ENCODE data around the gene CLEC4G. TPM values are rescaled to one million over a fixed set of nuclear protein-coding genes. Genes with fewer than 3 reads are reported as not detected.

Gene CLEC4G
- total and polyA plus RNA-seq, 5 experiments from 2014 or later = not detected

GRCh38 chr19:7744871-7745650, 13.2 kb upstream of the CLEC4G start:
- Mint-ChIP-seq H3K27me3 (peaks cover 0 to 14% (median 3%) of the 10 kb centered on the region in 5 donors), H3K4me3 (no peak overlapping the region), H3K27ac (peak overlapping the region in 2 of 10 donors; percentile 19 to 62), H3K9me3 (peaks cover 0 to 5% (median 0%) of the 10 kb centered on the region in 9 donors), H3K4me1 (peaks cover 0 to 30% (median 6%) of the 10 kb centered on the region in 4 donors), H3K36me3 (no peaks in the 10 kb centered on the region)
- DNase-seq = no peak
- POLR2A ChIA-PET = interaction anchor here (0.5 to 1.2 kb wide), 3 partner anchors 14 to 69 kb away, joined by 3 to 4 read pairs (median 3); no protein-coding TSS in a partner anchor
- ATAC-seq = no peak

- peak overlapping the region in 2 of 10 donors; percentile 45 to 62 for H3K27ac Mint-ChIP-seq
- H3K4me1 Mint-ChIP-seq = peaks cover 0 to 30% (median 6%) of the 10 kb centered on the region in 4 donors
- peaks cover 0 to 5% (median 0%) of the 10 kb centered on the region in 9 donors for H3K9me3 Mint-ChIP-seq
- H3K4me3 Mint-ChIP-seq = no peak overlapping the region
- DNase-seq (no peak), ATAC-seq (no peak)
- POLR2A ChIA-PET = interaction anchor here (1.2 kb wide), 1 partner anchor 58 kb away, joined by 3 read pairs; no protein-coding TSS in a partner anchor
- peaks cover 0 to 13% (median 3%) of the 10 kb centered on the region in 5 donors for H3K27me3 Mint-ChIP-seq
- no peaks in the 10 kb centered on the region for H3K36me3 Mint-ChIP-seq
These were observed 12.4 kb upstream of the CLEC4G start for GRCh38 chr19:7744199-7744786.

- Mint-ChIP-seq H3K27ac (peak overlapping the region in 1 of 10 donors; percentile 65), H3K27me3 (peaks cover 0 to 13% (median 3%) of the 10 kb centered on the region in 5 donors), H3K36me3 (no peaks in the 10 kb centered on the region), H3K4me3 (peak overlapping the region in 1 of 10 donors; percentile 51), H3K4me1 (peaks cover 0 to 27% (median 8%) of the 10 kb centered on the region in 4 donors), H3K9me3 (peaks cover 0 to 5% (median 0%) of the 10 kb centered on the region in 9 donors)
- POLR2A ChIA-PET = interaction anchor here (1.2 kb wide), 1 partner anchor 57 kb away, joined by 3 read pairs; no protein-coding TSS in a partner anchor
- ATAC-seq (peak in 1 of 2 donors; percentile 11), DNase-seq (no peak)
These were observed 11.5 kb upstream of the CLEC4G start for GRCh38 chr19:7743425-7743841.

GRCh38 chr19:7742991-7743390, 11.1 kb upstream of the CLEC4G start:
- peaks cover 0 to 27% (median 7%) of the 10 kb centered on the region in 4 donors for H3K4me1 Mint-ChIP-seq
- H3K27me3 Mint-ChIP-seq = peaks cover 0 to 10% (median 2%) of the 10 kb centered on the region in 5 donors
- H3K36me3 Mint-ChIP-seq = no peaks in the 10 kb centered on the region
- peaks cover 0 to 2% (median 0%) of the 10 kb centered on the region in 9 donors for H3K9me3 Mint-ChIP-seq
- DNase-seq (no peak), ATAC-seq (no peak)
- POLR2A ChIA-PET = no interaction called here
- no peak overlapping the region for H3K4me3 Mint-ChIP-seq
- H3K27ac Mint-ChIP-seq = no peak overlapping the region

- POLR2A ChIA-PET = no interaction called here
- Mint-ChIP-seq H3K9me3 (no peaks in the 10 kb centered on the region), H3K36me3 (no peaks in the 10 kb centered on the region), H3K27me3 (peaks cover 0 to 10% (median 2%) of the 10 kb centered on the region in 5 donors), H3K27ac (no peak overlapping the region), H3K4me3 (no peak overlapping the region), H3K4me1 (peaks cover 0 to 25% (median 5%) of the 10 kb centered on the region in 4 donors)
- ATAC-seq (no peak), DNase-seq (no peak)
These were observed 10.7 kb upstream of the CLEC4G start for GRCh38 chr19:7742575-7742974.

- peaks cover 0 to 7% (median 2%) of the 10 kb centered on the region in 5 donors for H3K27me3 Mint-ChIP-seq
- H3K4me3 Mint-ChIP-seq = no peak overlapping the region
- DNase-seq (no peak), ATAC-seq (no peak)
- H3K27ac Mint-ChIP-seq = peak overlapping the region in 1 of 10 donors; percentile 39
- POLR2A ChIA-PET = no interaction called here
- no peaks in the 10 kb centered on the region for H3K36me3 Mint-ChIP-seq
- no peaks in the 10 kb centered on the region for H3K9me3 Mint-ChIP-seq
- peaks cover 0 to 25% (median 6%) of the 10 kb centered on the region in 4 donors for H3K4me1 Mint-ChIP-seq
These were observed 8.8 kb upstream of the CLEC4G start for GRCh38 chr19:7740682-7741054.

GRCh38 chr19:7739801-7740681, 8.1 kb upstream of the CLEC4G start:
- POLR2A ChIA-PET = no interaction called here

GRCh38 chr19:7739211-7739755, 7.4 kb upstream of the CLEC4G start:
- POLR2A ChIA-PET = no interaction called here

More at GRCh38 chr19:7739801-7740681, 8.1 kb upstream of the CLEC4G start:
- peaks cover 0 to 7% (median 2%) of the 10 kb centered on the region in 5 donors for H3K27me3 Mint-ChIP-seq
- no peak overlapping the region for H3K4me3 Mint-ChIP-seq
- no peaks in the 10 kb centered on the region for H3K36me3 Mint-ChIP-seq
- no peaks in the 10 kb centered on the region for H3K9me3 Mint-ChIP-seq
- H3K4me1 Mint-ChIP-seq = peaks cover 0 to 25% (median 6%) of the 10 kb centered on the region in 4 donors
- no peak for ATAC-seq
- H3K27ac Mint-ChIP-seq = peak overlapping the region in 1 of 10 donors; percentile 39
- no peak for DNase-seq

GRCh38 chr19:7738023-7738422, 6.1 kb upstream of the CLEC4G start:
- no peak overlapping the region for H3K4me3 Mint-ChIP-seq
- DNase-seq (no peak), ATAC-seq (no peak)
- H3K4me1 Mint-ChIP-seq = peaks cover 0 to 16% (median 6%) of the 10 kb centered on the region in 4 donors
- H3K36me3 Mint-ChIP-seq = no peaks in the 10 kb centered on the region
- POLR2A ChIA-PET = no interaction called here
- no peaks in the 10 kb centered on the region for H3K9me3 Mint-ChIP-seq
- no peak overlapping the region for H3K27ac Mint-ChIP-seq
- peaks cover 0 to 7% (median 2%) of the 10 kb centered on the region in 5 donors for H3K27me3 Mint-ChIP-seq

More at GRCh38 chr19:7739211-7739755, 7.4 kb upstream of the CLEC4G start:
- ATAC-seq (no peak), DNase-seq (no peak)
- H3K36me3 Mint-ChIP-seq = no peaks in the 10 kb centered on the region
- no peak overlapping the region for H3K4me3 Mint-ChIP-seq
- H3K27me3 Mint-ChIP-seq = peaks cover 0 to 7% (median 2%) of the 10 kb centered on the region in 5 donors
- no peak overlapping the region for H3K27ac Mint-ChIP-seq
- H3K4me1 Mint-ChIP-seq = peaks cover 0 to 22% (median 6%) of the 10 kb centered on the region in 4 donors
- H3K9me3 Mint-ChIP-seq = no peaks in the 10 kb centered on the region

GRCh38 chr19:7737215-7737614, 5.3 kb upstream of the CLEC4G start:
- H3K9me3 Mint-ChIP-seq = no peaks in the 10 kb centered on the region
- POLR2A ChIA-PET = interaction anchor here (0.7 kb wide), 1 partner anchor 17 kb away, joined by 5 read pairs; no protein-coding TSS in a partner anchor
- no peak overlapping the region for H3K4me3 Mint-ChIP-seq
- peaks cover 0 to 11% (median 6%) of the 10 kb centered on the region in 4 donors for H3K4me1 Mint-ChIP-seq
- peaks cover under 1 to 7% (median 2%) of the 10 kb centered on the region in 5 donors for H3K27me3 Mint-ChIP-seq
- no peaks in the 10 kb centered on the region for H3K36me3 Mint-ChIP-seq
- no peak for DNase-seq
- no peak for ATAC-seq
- no peak overlapping the region for H3K27ac Mint-ChIP-seq

- Mint-ChIP-seq H3K27me3 (peaks cover 4 to 9% (median 8%) of the 10 kb centered on the region in 5 donors), H3K27ac (peak overlapping the region in 1 of 10 donors; percentile 33), H3K4me1 (peaks cover 0 to 13% (median 6%) of the 10 kb centered on the region in 4 donors), H3K9me3 (no peaks in the 10 kb centered on the region), H3K36me3 (no peaks in the 10 kb centered on the region), H3K4me3 (no peak overlapping the region)
- POLR2A ChIA-PET = no interaction called here
- DNase-seq (no peak), ATAC-seq (no peak)
These were observed 4.2 kb upstream of the CLEC4G start for GRCh38 chr19:7736148-7736547.

Measured in naive thymus-derived CD8-positive, alpha-beta T cell (primary cell).